ENCODE data around the gene THSD7B.
"Not testable (repeated sequence)": the region's sequence is repeated elsewhere in the genome, so short reads cannot be mapped to it uniquely, and the experiment has no call there.

Gene THSD7B

DNA sequence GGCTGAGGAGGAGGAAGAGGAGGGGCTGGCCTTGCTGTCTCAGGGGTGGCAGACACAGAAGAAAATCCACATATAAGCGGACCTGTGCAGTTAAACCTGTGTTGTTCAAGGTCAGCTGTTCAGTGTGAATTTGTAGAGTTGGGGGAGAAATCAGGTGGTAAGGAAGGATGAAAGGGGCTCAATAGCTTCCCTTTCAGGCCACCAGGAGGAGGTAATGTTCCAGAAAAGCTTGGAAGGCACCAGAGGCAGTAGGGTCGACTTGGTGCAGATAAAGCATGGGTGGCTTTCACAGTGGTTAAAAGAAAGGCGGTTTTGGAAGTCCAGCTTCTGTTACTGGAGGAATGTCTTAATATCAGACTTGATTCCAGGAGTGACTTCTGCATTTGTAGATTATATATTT is 167.4 kb downstream of the THSD7B start:
- DNase-seq (ENCODE audit: low read depth) = peak; percentile 2

DNA sequence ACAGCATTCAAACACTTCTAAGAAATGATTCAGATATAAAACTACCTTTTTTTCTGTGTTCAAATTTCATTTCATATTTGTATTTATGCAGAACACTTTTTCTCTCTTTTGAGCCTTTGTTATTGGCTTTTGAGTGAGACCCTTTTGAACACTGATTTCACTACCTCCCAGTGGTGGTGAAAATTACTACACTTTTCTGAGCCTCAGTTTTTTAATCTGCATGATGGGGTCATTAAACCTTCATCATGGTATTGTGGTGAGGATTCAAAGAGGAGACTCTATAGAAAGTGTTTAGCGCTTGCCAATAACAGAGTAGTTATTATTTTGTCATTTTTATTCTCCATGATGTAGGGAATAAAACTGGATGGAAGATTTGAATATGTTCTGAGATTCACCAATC is 169.8 kb downstream of the THSD7B start:
- no peak for DNase-seq (ENCODE audit: low read depth)

DNA sequence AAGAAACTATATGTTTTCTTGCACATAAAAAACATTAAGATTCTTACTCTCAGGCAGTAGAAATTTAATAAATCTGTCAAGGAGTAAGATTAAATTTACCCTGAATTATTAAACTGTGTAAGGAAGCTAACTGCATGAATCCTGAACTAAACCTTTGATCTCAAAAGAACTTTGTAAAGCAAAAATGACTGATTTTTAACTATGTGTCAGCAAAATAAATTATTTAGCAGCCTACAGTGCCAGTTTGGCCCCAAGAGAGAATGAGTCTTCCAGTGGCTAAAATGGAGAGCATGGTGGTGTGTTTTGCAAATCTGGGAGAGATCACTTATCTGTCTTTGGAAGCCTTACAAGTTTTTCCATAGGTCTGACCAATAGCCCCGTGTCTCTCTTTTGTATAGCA is 190.7 kb downstream of the THSD7B start:
- no peak for DNase-seq (ENCODE audit: low read depth)

DNA sequence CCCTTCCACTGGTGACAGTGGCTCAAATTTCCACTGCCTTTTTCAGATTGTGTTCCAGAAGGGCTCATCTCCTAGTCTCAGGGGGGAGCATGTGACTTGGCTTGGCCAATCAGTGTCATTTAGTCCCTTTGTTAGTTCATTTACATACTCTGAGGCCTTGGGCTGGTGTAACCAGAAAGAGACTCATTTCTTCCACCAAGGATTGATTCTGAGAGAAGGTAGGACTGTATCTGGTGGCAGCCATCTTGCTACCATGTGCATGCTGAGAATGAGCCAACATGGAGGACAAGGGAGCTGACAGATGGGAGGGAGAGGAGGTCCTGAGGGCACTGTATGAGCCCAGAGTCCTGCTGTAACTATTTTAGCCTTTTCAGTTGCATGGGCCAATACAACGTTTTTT is 191.7 kb downstream of the THSD7B start:
- DNase-seq (ENCODE audit: low read depth) = no peak

DNA sequence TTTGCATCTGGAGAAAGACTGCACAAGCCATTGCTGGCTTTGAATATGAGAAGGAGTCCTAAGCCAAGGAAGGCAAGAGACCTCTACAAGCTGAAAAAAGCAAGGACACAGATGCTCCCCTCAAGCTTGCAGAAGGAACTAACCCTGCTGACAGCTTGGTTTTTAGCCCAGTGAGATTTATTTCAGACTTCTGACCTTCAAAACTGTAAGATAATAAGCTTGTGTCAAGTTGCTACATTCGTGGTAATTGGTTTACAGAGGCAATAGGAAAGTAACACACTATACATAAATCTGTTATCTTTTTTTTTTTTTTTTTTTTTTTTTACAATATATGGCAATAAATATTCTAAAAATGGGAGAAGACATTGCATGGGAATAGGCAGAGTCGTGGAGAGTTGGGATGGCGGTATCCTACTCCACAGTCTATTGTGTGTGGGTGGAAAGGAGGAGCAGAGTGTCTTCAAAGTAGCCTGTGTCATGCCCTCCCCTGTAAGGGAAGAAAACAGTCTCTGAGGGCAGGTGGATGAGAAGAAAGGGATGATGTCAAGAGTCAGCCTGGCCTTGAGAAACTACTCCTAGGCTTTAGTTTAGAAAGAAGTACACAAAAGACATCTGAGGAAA is 196.9 kb downstream of the THSD7B start:
- no peak for DNase-seq (ENCODE audit: low read depth)

DNA sequence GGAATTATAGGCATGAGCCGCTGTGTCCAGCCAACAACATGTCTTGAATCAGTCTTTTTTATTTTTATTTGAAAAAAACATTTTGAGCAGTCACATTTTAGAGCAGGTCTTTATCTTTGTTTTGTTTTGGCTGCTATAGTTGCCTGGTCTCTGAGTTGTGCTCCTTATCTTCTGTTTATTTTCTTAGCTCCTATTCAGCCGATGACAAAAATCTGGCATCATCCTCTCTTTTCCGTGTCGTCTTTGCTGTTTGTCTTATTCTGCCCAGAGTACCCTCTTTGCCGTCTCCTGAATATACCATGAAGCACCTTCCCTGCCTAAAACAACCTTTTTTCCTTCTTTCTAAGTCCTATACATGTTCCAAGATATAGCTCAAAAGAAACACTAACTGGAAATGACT is 201.1 kb downstream of the THSD7B start:
- DNase-seq (ENCODE audit: low read depth) = no peak

DNA sequence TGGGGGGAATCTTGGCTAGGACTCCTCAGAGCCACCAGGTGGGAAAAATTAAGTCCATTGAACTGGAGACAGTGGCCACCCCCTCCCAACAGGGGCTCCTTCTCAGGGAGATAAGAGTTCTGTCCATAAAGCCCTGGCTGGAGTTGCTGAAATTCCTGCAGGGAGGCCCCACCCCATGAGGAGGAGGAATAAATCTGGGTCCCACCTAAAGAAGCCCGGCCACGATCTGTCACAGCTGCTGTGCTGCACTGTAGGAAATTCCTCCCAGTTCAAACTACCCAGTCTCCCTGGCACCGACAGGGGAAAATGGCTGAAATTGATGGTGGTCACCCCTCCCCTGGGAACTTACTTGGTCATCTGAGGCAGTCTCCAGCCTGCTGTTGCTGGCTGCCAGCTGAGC is 215.0 kb downstream of the THSD7B start:
- no peak for DNase-seq (ENCODE audit: low read depth)

DNA sequence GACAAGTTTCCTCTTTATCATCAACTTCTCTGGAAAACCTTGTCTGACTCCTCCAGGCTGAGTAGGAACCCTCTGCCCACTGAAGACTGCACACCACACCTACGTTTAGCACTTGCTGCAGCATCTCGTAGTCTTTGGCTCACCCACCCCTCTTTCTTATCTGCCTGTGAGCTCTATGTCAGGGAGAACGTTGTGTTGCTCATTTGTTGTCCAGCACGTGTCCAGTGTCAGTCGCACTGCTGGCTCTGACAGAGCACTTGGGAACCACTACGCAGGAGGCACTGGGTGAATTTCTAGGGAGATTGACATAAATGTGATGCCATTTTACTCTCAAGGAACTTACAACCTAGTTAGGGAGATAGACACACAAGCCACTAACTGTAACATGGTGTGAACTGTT is 216.3 kb downstream of the THSD7B start:
- DNase-seq (ENCODE audit: low read depth) = not testable (repeated sequence)

DNA sequence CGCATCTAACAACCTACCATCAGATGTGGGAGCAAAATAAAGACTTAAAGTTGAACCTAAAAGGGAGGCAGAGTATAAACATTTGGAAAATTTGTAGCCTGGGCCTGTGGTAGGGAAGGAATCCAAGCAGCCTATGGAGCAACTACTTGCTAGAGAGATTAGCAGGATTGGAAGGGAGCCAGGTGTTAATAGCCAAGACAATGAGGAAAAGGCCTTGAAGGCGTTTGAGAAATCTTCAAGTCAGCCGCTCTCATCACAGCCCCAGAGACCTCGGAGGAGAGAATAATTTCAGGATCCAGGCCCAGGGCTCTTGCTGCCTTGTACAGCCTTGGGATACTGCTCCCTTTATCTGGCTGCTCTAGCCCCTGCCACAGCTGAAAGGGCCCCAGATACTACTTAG is 219.7 kb downstream of the THSD7B start:
- DNase-seq (ENCODE audit: low read depth) = no peak

DNA sequence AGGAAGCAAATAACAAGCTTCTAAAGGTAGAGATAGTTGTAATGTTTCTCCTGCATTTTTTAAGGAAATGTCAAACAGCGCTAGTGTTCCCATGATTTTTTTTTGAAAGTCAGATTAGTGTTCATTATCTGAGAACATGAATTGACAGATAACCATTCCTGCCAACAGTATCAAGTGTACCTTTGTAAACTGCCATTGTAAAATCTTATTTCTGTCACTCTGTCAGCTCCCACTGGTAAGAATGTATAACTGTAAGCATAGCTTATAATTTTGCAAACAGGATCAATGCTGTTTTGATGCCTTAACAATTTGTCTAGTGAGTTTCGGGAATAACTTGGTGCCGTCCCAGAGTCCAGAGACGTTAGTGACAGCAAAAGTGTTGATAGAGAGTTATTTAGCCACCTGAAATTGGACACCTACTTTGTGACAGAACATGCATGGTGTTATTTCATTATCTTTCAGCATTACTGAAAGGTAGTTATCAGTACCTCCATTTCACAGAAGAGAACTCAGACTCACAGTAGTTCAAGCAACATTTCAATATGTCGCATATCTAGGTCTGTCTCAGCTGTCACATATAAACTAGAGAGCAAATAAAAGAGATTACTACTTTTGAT is 221.4 kb downstream of the THSD7B start:
- DNase-seq (ENCODE audit: low read depth) = no peak

DNA sequence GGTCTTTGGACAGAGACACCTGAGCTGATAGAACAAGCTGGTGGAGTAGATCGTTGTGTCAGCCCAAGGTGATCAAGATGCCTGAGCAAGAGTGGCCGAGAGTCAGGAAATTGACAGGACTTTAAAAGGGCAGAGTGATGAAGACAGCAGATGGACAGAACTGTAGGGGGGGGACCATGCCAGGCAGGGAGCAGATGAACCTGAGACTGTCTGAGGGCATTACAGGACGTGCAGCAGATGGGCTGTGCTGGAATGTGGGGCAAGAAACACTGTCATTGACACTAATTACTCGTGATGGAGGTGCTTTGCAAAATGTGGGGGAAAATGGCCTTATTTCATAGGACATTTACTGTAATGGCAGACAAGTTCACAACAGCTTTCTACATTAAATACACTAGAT is 225.0 kb downstream of the THSD7B start:
- DNase-seq (ENCODE audit: low read depth) = no peak

DNA sequence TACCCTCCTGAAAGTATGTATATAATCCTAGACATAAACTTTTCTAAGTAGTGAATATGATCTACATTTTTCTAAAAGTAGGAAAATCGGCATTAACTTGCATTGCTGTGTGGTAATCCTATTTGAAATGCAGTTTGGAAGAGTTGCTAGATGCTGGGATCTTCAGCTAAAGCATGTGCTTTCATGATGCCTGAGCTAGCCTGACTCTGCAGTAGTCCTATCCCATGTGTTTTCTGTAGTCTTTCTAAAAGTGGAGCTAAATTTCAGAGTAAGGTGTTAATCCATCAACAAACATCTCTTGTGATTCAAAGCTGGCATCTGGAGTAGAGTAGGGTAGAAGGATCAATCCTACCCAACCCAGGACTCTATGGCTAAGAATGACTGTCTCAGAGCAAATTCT is 229.4 kb downstream of the THSD7B start:
- DNase-seq (ENCODE audit: low read depth) = no peak

DNA sequence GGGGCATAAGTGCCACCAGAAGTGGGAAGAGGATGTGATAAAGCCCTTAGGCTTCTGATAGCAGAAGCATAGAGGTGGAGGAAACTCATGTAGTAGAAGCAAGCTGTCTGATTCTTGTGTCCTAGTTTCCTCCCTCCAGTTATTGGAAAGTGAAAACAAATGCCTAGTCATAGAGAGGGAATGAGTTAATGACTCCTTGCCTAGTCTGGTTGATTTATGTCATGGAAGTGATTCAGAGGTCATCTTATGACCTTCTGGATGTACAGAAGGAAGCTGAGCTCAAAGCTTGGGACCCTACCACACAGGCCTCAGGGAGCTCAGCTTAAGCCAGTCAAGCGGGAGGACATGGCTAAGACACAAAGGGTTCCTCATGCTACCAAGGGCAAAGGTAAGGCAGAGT is 232.2 kb downstream of the THSD7B start:
- peak; percentile 43 for DNase-seq (ENCODE audit: low read depth)

DNA sequence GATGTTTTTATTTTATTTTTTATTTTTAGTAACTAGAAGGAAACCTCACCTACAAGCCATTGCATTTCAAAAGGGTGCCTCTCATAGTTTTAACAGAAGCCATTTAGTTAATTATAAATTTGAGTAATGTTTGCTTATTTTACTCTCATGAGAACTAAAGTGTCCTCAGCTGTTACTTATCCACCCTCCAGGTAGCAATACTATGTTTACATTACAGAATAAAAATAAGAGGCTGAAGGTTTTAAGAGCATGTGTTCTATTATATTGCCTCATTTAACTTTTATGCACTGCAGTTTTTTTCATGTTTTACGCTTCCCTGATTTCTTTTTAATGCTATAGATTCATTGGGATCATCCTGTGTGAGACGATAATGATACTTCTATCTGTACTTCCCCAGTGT is 235.5 kb downstream of the THSD7B start:
- no peak for DNase-seq (ENCODE audit: low read depth)

DNA sequence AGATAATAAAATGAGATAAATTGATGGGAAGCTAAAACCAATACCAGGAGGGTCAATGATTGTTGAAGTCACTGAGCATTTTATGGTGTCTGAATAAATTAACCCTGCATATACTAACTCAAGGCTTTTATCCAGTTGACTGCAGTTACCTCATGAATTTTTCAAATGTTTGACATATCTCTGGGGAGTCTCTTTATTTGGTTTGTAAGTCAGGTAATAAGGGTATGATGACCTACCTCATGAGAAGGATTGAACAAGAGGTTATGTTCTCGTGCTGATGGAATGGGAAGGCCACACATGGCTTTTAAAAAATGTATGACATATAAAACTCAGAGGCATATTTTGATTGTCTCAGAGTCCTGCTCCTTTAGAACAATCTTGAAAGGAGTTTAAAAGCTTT is 237.6 kb downstream of the THSD7B start:
- DNase-seq (ENCODE audit: low read depth) = no peak

DNA sequence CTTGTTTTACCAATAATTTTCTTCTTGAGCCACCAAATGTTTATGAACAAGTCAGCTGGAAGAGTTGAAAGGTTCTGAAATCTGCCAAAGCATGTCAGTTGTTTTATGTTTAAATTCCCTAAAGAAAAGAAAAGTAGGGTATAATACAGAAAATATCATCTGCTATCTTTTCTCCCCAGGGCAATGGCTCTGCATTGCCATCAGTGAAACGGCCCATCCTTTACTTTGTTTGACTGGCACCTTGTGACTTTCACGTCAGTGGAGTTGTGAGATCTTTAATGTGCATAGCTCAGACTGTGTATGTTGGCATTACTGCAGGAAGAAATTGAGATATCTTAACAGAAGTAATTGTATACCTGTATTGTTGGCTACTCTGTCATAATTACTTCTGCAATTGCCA is 239.9 kb downstream of the THSD7B start:
- no peak for DNase-seq (ENCODE audit: low read depth)

DNA sequence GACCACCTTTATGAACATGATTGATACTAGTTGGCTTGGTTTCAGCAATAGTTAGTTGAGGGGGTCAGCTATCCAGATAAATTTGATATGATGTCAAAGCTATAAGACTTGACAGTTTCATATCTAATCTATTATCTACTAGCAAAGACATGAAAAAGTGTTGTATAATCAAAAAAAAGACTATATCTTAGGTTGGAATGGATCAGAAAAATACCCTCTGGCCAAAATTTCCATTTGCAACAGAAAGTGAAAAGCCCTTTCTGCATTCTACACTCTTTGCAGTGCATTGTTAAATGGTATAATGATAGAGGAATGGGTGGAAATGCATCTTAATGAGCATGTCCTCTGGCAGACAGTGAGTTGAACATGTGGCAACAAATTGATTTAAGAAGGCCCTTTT is 242.6 kb downstream of the THSD7B start:
- DNase-seq (ENCODE audit: low read depth) = no peak

DNA sequence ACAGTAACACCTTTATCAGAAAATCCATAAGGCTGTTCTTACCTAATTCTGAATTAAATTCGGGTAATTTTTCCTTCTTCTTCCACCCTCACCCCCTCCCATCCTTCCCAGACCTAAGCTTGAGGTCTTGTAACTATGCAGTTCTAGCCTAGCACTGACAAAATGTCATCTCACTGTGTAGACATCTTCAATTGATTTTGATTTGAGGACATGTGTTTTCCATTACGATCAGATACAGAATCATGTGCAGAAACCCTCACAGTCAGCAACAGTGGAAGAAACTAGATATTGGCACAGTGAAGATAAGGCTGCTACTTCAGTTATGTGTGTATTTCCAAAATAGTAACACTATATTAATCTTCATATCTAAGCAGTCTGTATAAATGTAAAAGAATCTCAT is 244.6 kb downstream of the THSD7B start:
- DNase-seq (ENCODE audit: low read depth) = no peak

DNA sequence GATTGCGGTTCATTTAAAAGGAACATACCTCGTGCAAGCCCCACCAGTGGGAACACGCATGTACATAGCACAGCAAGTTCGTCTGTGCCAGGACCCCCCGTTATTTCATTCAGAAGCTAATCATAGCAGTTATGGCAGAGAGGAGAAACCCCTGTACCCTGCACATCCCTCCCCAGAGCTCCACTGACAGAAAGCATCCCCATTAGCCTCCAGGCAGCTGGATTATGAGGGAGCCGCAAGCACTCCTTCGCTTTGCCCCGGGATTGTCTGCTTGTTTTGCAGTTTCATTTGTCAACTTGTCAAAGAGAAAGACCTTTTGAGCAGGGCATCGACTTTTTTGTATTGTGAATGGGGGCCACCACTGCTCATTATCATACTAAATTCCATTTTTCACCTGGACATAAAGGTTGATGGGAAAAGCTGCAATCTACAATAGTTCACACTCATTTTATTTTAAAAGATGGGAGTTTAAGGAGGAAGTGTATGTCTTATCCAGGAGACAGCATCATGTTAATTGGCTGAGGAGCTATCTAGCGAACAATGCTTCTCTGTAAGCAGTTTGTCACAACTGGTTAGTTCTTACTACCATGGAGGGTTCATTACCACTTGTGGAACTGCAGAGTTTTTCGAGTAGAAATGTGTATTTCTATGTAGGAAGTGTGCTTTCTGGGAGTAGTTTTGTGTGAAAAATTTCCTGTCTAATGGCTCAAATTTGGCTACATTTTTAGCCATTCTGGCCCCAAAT is 255.3 kb downstream of the THSD7B start:
- no peak for DNase-seq (ENCODE audit: low read depth)

DNA sequence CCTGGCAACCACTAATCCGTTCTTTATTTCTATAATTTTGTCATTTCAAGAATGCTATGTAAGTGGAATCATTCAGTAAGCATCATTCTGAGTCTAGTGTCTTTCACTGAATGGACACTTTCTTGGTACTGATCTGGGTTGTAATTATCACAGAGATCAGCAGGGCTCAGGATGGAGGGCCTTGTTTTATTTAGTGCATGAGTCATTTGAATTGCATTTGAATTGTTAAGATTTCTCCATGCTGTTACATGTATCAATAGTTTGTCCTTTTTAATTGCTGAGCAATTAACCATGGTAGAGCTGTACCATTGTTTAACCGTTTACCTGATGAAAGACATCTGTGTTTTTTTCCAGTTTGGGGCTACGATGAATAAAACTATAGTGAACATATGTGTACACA is 256.4 kb downstream of the THSD7B start:
- no peak for DNase-seq (ENCODE audit: low read depth)

DNA sequence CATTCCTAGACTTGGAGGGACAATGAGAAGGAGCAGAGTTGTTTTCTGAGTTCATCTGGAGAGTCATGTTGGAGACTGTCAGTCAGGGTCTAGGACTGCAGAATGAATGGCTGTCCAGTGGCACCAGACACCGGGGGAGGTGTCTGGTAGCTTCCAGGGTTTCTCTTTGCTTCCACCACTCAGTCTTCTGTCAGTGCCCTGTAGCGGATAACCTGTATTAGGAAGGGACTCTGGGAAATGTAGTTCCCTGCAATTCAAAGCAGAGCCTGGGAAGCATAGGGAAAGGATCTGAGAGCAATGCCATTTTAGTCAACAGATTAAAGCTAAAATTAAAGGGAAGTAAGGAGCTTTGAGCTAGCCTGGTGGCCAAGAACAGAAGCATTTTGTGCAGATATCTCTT is 257.9 kb downstream of the THSD7B start:
- no peak for DNase-seq (ENCODE audit: low read depth)

DNA sequence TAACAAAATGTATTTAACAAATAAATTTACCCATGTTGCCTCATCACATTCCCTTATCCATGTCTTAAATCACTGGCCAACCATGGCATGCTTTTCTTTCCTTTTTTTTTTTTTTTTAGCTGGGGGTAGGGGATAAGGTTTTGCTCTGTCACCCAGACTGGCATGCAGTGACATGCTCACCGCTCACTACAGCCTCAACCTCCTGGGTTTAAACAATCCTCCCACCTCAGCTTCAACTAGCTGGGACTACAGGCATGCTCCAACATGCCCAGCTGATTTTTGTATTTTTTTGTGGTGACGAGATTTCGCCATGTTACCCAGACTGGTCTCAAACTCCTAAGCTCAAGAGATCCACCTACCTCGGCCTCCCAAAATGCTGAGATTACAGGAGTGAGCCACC is 266.4 kb downstream of the THSD7B start:
- DNase-seq (ENCODE audit: low read depth) = no peak

DNA sequence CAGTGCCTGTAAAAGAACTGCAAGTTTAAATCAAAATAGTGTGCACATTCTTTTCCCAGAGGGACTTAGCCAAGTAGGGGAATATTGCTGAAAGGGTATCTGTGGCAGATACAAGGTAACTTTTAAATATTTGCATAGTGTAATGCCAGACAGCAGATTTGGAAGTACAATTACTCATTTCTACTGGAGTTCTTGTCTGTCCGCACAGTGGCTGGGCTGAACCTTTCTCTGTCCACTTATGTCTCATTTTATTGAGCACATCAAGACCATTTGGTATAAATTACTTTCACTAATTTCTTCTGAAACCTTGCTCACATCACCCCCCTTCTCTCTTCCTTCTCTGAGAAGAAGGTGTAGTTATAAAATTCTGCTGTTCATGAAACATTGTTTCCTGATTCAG is 271.3 kb downstream of the THSD7B start:
- DNase-seq (ENCODE audit: low read depth) = no peak

All from HS-5 (cell line).